GM18526 (cell line): Measurements from ENCODE around the gene SERPINA3.

Experiments
- POLR2A ChIP-seq: IDR thresholded peaks from 3 replicates; pipeline ENCODE4 v1.6.1; 2011; ENCODE audit not compliant: insufficient read length; ENCODE audit errors: extremely low read depth

Gene SERPINA3

GRCh38 chr14:94671870-94672444 is 59.8 kb downstream of the SERPINA3 start:
- TF ChIP-seq POLR2A: no peak

- no peak for TF ChIP-seq POLR2A
These were observed 60.9 kb downstream of the SERPINA3 start for GRCh38 chr14:94673071-94673470.
